Glomerular visceral epithelial cell (primary cell): Measurements from ENCODE around the gene ZNF664.
A peak's percentile ranks its signal among the peaks of the same experiment; 100 is the strongest.

Experiments
- DNase-seq: peaks from one replicate; pipeline ENCODE4 v3.0.0-alpha.2; 2016; ENCODE audit errors: extremely low spot score

The ZNF664 gene

DNA sequence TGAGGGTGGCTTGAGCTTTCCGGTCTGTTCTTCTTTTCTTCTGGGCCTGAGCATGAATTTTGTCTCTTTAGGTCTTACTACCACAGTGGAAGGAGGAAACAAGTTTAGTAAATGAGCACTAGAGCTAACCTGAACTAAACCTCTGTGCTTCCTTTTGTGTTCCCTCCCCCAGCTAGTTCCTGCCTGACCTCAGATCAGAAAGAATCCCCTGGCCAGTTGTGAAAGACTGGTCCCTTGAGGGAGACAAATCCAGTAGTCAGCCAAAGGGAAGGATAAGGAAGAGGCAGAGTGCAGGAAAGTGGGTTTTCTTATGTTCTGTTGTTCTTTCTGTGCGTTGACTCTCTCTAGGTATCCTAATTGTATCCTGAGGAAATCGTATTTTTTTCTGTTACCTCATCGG, 17.5 kb downstream of the ZNF664 start:
- DNase-seq: no peak

DNA sequence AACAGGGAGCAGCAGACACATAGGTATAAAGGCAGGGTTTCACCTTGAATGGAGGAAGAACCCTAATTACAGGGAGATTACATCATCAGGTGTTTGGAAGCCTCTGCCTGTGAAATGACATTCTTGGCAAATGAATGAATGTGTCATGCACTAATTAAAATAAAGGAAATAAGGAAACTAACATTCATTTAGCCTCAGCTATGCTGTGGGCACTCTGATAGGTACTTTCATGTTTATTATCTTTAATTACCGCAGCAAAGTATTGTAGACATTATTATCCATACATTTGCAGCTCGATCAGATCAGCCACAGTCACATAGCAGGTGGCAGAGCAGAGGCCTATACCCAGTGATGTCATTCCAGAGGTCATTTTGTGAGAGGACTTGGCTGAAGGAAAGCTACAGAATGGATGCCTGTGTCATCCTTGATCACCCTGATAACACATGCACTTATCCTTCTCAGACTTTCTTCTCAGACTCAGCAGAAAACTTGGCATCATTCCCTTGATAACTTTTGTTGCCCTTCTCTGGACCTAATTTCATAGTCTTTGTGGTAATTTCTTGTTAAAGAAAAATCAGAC, 18.4 kb downstream of the ZNF664 start:
- no peak for DNase-seq

DNA sequence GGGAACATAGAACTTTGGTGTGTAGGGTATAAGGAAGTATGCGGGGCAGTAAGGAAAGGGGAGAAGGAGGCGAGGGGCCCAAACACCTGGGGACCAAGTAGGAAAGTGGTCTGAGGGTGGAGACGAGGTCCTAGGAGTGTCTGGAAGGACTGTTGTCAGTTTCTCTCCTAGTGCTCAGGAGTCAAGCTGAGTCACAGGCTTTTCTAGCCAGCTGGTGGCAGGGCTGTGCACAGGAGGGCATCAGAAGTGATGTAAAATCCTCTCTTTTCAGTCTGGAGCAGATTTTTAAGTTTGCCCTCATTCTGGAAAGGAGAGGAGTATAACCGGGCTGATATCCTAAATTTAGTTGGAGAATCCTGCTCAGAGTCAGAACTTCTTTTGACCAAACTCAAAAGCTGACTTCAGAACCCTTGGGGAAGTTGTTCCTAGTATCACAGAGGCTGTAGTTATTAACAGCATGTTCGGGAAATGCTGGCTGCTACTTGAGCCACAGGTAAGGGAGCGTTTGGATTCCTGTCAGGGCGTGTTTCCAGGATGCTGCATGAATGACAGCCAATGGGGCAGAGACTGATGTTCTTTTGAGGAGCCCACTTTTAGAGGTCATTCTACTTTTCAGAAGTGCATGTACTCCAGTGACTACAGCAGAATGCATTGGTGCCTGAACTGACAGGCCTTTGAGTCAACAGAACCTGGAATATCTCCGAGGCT, 19.3 kb downstream of the ZNF664 start:
- DNase-seq: no peak

DNA sequence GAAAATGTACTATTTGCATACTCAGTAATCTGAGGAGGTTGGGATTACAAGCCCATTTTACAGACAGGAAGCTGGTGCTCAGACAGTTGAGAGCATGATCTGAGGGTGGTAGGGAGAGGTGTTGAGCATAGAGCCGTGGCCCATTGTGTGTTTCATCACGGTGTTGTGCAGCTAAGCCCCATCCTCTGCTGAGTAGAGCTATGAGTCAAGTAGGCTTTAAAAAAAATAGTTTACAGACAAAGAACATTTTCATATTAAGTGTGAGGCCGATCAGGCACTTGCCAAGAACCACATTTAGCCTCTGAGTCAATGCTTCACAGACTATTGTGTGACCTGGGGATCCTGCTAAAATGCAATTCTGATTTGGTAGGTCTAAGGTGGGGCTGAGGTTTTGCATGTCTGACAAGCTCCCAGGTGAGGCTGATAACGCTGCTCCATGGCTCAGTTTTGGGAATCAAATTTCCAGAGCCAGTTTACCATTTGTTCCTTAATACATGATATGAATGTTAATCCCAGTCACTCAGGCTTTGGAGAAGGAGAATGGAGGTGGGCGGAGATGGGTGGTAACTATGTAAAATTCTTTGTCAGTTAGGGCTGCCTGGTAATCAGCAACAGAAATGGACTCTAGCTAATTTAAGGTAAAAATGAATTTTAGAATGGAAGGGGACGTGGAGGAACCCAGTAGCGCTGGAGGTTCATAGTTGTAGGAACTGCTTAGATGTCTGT, 22.2 kb downstream of the ZNF664 start:
- DNase-seq: peak; percentile 23

DNA sequence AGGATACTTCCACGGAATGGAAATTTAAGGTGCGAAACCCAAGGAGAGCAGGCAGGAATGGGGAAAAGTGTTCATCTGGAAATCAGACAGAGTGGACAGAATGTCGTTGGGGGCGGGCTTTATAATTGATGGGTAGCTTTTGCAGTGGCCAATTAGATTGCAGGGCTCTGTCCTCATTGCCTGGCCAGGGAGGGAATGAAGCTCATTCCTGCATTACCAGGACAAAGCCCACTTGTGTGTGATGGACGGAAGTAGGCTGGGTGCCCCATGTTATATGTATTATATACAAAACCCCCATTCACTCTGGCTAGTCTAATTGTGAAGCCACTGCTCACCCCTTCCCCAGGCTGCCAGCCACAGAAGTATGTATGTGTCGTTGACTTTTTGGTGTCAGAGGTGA, 23.6 kb downstream of the ZNF664 start:
- DNase-seq: no peak

DNA sequence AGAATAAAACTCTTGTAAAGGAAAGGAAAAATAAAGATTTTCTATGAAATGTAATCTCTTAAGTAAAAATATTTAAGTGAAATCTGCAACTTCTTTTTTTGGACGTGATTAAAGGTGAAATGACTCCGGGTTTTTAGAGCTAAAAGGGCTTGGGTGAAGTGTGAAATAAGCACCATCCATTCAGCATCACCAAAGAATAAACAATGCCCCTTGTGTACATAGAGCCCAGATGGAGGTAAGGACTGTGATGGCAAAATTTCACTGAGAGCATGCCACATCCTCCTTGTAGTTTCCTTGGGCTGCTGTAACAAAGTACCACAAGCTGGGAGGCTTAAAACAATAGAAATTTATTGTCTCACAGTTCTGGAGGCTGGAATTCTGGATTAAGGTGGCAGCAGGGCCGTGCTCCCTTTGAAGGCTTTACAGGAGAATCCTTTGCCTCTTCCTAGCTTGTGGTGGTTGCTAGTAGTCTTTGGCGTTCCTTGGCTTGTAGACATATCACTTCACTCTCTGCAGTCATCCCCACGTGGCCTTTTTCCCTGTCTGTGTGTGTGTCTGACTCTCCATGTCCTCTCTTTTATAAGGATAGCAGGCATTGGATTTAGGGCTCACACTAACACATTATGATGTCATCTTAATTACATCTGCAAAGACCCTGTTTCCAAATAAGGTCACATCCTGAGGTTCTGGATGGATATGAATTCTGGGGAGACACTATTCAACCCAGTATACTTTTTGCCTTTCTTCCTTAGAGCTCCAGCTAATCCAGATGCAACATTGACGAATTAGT, 24.2 kb downstream of the ZNF664 start:
- no peak for DNase-seq

DNA sequence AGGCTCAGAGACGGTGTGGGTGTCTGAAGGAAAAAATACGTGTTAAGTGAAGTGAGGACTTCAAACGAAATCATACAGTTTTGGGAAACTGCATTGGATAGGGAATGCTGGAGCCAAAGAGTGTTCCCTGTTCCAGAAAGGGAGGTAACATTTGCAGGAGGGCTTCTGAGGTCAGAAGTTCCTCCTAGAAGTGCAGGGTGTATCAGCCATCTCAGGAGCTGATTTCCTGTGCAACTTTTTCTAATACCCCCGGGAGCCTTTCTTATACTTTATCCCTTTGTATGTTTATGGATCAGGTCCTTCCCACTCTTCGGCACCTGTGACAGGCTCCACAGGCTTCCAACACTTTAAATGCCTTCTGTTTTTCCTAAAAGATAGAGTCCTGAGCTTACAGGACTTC, 24.9 kb downstream of the ZNF664 start:
- no peak for DNase-seq

DNA sequence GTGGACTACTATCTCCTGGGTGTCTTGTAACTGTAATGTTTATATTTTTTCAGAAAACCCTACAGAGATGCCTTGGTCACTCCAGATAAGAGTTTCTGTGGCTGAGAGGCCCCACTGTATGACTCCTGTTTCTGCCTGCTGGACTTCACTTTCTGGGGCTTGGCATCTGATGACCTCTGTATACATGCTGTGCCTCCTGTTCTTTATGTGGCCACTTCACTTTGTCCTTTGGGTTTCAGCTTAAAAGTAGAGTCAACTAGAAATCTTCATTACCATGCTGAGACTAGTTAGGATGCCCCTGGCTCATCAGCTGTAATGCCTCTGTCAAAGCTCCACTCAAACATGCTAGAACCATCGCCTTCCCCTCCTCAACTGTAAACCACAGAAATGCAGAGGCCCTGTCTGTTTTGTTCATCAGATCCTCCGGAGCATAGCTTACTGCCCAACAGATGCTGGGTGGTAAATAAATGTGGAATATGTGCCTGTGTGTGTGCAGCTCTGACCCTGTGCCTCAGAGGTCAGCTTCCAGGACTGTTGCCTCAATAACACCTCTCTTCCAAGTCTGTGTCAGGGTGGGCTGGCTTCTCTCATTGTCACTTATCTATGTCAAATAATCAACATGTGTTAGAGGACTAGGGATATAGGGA, 25.5 kb downstream of the ZNF664 start:
- no peak for DNase-seq

DNA sequence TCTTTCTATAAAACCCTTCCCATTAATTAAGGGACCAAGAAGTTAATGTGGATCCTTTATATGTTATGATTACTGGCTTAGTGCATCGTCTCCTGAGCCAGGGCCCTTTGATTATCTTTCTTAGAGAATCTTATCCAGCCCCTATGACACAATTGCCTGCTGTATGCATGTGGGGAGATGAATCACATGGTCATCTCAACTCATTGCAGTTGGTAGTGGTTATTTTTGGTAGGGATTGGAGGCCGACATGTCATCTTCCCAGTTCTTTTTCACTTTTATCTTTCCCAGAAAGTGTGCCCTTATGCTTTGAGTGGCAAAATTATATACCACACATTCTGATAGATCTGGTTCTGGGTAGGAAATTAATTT, 26.0 kb downstream of the ZNF664 start:
- DNase-seq: no peak

DNA sequence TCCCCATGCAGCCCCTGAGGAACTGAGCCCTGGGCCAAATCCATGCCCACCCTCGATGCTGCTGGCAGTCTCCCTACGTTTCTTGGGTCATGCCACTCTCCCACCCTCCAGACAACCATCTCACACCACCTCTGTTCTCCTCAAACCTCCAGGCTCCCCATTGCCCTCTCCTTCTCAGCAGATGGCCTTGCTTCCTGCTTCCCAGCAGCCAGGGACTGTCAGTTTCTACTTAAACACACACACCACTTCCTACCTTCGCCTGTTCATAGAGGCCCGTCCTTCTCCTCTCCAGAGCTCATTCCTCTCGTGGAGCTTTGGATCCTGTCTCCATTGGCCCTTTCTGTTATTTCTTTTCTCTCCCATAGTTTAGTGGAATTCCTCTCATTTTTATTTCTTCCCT, 27.1 kb downstream of the ZNF664 start:
- DNase-seq: no peak

DNA sequence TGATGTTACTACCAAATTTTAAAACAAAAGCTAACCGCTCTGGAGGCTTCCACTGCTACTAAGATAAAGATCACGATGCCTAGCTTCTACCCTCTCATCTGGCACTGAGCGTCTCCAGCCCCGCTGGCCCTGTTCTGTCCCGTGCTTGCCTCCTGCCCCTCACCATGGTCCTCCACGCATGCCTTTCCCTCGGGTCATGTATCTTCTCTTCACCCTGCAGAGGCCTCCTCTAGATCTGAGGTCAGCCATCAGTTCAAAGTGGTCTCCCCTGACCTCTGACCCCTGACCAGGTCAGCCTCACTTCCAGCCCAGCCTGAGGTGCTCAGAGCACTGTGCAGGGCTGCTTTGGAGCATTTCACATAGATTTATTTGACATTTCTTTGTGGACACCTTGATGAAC, 28.3 kb downstream of the ZNF664 start:
- DNase-seq: no peak

DNA sequence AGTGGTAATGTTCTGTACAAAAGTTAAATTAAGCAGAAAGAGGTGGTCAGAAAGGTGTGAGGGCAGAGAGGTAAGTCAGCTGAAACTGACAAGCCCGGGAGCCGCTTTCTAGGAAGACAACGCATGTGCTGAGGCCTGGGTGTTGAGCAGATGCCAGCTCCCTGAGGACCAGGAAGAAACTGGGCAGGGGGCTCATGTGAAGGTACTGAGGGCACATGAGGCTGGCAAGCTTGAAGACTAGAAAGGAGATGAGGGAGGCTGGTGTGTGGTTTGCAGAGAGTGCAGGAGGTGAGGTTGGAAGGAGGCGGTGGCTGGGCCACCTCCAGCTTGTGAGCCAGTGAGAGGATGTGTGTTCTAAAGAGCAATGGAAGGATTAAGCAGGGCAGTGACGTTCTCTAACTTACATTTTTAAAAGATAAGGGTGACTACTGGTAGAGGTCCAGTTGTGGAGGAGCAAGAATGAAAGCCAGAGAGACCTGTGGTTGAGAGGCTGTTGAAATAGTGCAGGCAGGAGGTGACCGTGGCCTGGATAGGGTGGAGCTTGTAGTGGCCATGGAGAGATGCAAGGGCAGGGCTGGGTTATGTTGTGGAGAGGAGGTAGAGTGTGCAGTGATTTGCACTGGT, 29.1 kb downstream of the ZNF664 start:
- no peak for DNase-seq

DNA sequence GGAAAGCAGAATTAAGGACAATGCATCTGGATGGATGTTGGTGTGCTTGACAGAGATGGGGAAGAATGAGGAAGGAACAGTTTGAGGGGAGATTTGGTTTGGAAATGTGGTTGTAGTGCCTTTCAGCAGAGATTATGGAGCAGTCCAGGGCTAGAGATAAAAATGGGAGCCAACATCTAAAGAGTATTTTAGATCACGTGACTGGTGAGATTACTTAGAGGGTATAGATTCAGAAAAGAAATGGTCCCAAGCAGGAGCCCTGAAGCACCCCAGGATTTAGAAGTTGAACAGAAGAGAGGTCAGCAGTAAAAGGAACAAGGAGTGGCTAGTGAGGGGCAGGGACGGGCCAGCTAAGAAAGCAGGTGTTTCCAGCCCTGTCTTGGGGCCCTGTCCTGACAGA, 29.6 kb downstream of the ZNF664 start:
- no peak for DNase-seq

DNA sequence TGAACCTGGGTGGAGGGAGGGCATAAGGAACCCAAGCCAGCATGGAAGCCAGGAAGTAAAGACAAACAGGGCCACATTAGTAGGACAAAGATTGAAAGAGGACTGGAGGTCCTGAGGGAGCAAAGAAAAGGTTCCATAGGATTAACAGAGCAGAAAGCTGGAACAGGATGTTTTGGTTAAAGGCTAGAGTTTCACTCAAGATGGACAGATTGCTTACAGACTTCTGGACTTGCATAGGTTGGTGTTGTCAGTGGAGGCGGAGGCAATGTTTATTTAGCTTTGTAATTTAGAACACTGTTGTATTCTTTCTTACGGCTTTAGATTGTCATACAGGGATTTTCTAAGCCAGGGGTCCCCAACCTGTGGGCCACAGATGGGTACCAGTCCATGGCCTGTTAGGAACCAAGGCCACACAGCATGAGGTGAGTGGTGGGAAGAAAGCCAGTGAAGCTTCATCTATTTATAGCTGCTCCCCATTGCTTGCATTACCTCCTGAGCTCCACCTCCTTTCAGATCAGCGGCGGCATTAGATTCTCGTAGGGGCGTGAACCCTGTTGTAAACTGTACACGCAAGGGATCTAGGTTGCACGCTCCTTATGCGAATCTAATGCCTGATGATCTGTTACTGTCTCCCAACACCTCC, 31.3 kb downstream of the ZNF664 start:
- no peak for DNase-seq

DNA sequence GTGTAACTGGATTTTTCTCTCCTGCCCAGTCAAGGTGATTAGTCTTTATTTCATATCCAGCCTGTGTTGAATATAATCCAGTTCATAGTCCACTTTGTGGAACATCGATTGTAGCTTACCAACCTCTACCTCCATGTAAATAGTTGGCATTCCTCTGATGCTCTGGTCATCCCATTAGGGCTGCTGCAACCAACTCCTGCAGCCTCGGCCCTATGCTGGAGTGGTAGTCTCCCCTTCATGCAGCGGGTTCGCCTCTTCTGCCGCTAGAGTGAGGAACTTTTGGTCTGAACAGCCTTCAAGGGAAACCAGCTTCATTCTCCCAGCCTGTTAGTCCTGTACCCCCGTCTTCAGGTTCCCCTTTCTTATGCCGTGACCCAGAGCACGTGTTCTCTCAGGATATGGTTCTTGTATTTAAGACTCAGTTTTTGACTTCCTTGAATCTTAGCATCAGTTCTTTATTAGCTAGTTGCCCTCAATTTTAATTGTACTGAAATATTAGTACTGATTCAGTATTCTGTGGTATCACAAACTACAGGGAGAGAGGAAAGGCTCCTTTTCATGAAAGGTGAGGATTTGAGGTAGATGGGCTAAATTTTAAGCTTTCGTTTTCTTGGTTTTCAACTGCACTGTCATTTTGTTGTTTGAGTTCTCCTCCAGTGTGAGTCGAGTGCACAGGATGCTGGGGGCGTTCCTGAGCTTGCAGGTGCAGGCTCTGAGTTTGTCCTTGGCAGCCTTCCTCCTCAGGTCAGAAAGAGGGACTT, 33.2 kb downstream of the ZNF664 start:
- no peak for DNase-seq

DNA sequence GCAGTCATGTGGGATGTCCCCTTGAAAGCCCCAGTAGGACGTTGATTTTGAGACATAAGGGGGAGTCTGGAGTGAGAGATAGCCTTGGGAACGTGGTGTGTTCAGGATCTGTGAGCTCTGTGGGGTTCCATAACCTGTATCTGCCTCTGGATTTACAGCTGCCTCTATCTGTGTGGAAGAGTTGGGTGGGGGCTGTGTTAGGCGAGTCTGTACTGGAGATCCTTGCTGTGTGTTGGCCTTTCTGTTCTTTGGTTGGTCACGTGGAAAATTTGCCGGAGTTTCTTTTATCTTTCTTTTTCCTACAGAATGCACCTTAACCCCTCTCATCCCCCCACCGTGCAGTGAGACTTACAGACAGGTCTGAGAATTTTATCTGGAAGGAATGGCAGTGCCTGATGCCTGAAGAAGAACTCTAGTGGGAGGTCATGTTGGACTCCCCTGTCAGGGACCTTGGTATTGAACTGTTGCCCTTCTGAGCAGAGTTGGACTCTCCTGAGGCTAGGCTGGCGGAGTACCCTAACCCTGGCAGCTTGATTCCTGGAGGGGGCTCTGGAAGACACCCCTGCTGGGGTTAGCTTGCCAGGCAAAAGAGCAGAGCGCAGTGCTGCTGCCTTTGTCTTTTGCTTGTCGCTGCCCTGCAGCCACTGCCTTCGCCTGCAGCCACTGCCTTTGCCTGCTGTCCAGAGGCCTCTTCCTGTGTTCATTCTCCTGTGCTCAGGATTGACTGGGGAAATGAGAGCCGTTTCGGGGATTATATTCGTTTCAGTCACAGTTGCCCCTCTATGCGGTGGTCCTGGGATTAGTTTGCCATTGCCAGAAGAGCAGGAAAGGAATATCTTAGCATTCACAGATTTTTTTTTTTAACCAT, 34.1 kb downstream of the ZNF664 start:
- DNase-seq: no peak

DNA sequence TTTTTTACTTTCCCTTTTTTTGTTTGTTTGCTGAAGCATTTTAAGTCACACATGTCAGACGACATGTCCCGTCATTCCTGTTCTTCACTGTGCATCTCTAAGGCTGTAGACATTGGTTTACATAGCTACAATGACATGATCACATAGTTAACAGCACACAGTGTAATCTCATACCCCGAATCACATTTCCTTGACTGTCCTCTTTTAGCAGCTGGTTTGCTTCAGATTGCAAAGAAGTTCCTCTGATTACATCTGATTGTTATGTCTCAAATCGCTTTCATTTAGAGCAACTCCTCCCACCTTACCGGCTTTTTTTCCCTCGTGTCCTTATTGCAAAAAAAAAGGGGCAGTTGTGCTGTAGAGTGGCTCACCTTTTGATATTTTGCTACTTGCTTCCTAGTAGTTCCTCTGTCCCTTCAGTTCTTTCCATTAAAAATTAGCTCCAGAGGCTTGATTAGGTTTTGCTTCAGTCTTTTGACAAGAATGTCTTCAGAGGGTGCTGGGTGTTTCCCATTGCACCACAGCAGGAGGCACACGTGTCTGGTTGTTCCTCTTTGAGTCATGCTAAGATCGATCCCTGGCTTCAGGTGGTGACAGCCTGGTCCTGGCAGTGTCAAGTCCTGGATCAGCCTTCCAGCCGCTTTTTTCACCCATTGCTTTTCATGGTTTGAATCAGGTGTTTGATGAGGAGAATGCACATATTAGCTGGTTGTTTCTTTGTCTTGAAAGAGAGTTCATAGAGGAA, 35.0 kb downstream of the ZNF664 start:
- DNase-seq: no peak

DNA sequence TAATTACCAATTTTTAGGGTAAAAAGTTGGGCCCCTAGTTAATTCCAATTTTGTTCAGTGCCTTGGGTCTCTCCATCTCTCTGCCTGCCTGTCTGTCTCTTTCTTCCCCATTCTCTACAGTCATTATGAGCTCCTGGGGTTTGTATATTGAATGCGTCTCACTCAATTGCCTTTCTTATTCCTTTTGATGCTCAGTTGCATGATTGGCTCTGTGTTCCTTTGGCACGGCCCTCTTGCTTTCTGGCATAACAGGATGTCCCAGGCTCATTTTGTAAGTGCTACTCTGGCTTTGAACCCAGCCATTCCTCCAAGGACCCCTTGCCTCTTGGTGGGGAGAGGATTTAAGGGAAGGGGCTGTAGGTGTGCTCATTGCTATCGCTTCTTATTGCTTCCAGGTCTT, 35.6 kb downstream of the ZNF664 start:
- no peak for DNase-seq

DNA sequence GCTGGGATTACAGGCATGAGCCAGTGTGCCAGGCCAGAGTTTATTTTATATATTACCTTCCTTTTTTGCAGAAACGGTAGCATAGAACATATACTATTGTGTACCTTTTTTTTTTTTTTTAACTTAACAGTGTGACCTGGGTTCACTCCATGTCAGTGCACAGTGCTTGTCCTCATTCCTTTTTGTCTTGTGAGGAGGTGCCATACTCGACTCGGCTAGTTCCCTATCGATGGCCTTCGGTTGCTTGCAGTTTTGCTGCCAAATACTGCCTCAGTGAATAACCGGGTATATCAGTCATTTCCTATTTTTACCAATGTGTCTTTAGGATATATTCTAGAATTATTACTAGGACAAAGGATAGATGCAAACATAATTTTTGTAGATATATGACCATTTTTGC, 36.8 kb downstream of the ZNF664 start:
- no peak for DNase-seq
